Gastrocnemius medialis (tissue), 4 donors: Measurements from ENCODE around the gene PCSK1. TPM values are rescaled to one million over a fixed set of nuclear protein-coding genes. Genes with fewer than 3 reads are reported as not detected.

Experiments
- ATAC-seq, 2 donors: fragments of 150-250 bp; one replicate each; pipeline ENCODE4 v1.9.1; 2016
- DNase-seq, 2 donors: peaks; one replicate each; pipeline ENCODE4 v3.0.0-alpha.2; 2019
- H3K27ac ChIP-seq, 4 donors: fragments of 200-600 bp; sonication (generic); 1 replicate in 1 of 4; 2 replicates in 3 of 4; pipeline ENCODE4 v1.5.1; 2016 to 2018; ENCODE audit warnings: mild to moderate bottlenecking in 2 of 4, moderate library complexity in 1 of 4
- H3K27me3 ChIP-seq, 3 donors: fragments of 200-600 bp; sonication (generic) in 2 of 3; 1 replicate in 1 of 3; 2 replicates in 2 of 3; pipeline versions ENCODE4 v1.5.1 to v1.6.0; 2016 to 2019; ENCODE audit warnings: mild to moderate bottlenecking in 1 of 3, moderate library complexity in 1 of 3
- H3K36me3 ChIP-seq, 2 donors: fragments of 200-600 bp; sonication (generic) in 1 of 2; one replicate each; pipeline ENCODE4 v1.5.1; 2017 to 2018
- H3K4me1 ChIP-seq, 2 donors: fragments of 200-600 bp; sonication (generic) in 1 of 2; one replicate each; pipeline ENCODE4 v1.5.1; 2016 to 2017; ENCODE audit warnings: mild to moderate bottlenecking in 2 of 2
- H3K4me3 ChIP-seq, 4 donors: fragments of 200-600 bp; sonication (generic) in 3 of 4; 1 replicate in 1 of 4; 2 replicates in 3 of 4; pipeline ENCODE4 v1.5.1; 2016 to 2019; ENCODE audit warnings: mild to moderate bottlenecking in 2 of 4
- H3K9me3 ChIP-seq, 3 donors: fragments of 200-600 bp; sonication (generic) in 2 of 3; 1 replicate in 1 of 3; 2 replicates in 2 of 3; pipeline ENCODE4 v1.5.1; 2016 to 2019
- CTCF ChIP-seq, 5 experiments: fragments of 450-650 bp in 3 of 5; fragments of 200-600 bp in 2 of 5; sonication (generic) in 2 of 5; IDR thresholded peaks in 4 of 5; conservative IDR thresholded peaks in 1 of 5; 1 replicate in 4 of 5; 2 replicates in 1 of 5; pipeline ENCODE4 v1.5.1; 2016 to 2019; ENCODE audit warnings: antibody characterized with exemption in 5 of 5, mild to moderate bottlenecking in 3 of 5, moderate library complexity in 3 of 5
- POLR2A ChIP-seq, 2 donors: fragments of 450-650 bp; IDR thresholded peaks; one replicate each; pipeline ENCODE4 v1.6.1; 2017; ENCODE audit warnings: antibody characterized with exemption in 2 of 2, mild to moderate bottlenecking in 2 of 2, moderate library complexity in 2 of 2
- in situ Hi-C, 4 donors: fragments of 200-750 bp; cut with MboI; loops; one replicate each; pipeline versions ENCODE4 v1.15.0 to v1.8.0; 2017; ENCODE audit warnings: low sequenced_read_pairs in 4 of 4
- intact Hi-C: fragments of 100-400 bp; cut with DNase I; formaldehyde crosslinking; loops from one replicate; pipeline ENCODE4 v1.15.1; 2023; ENCODE audit warnings: low total_unique reads
- total RNA-seq, 4 donors: library from RNA; depleted of rRNA; stranded (reverse); fragments of >200 nt; gene quantifications; one replicate each; pipeline versions ENCODE4 v1.1.0 to v1.2.3, GENCODE V29; 2016

The PCSK1 gene
- total RNA-seq, 4 donors from 2014 or later: 0.07 to 1.4 TPM; not detected in 2

GRCh38 chr5:96476654-96477053 lies 43.6 kb upstream of the PCSK1 start:
- intact Hi-C loops (no loop called here), in situ Hi-C loops (no loop called here)
- H3K36me3 ChIP-seq: no peaks in the 10 kb centered on the region
- TF ChIP-seq CTCF (IDR thresholded peaks at IDR 0.05 in 4 of 5, conservative IDR thresholded peaks at IDR 0.05 in 1 of 5): no peak
- no peak for TF ChIP-seq POLR2A (IDR thresholded peaks at IDR 0.05)
- H3K4me3 ChIP-seq: no peak overlapping the region
- DNase-seq (no peak), ATAC-seq (no peak)
- no peaks in the 10 kb centered on the region for H3K4me1 ChIP-seq
- no peaks in the 10 kb centered on the region for H3K9me3 ChIP-seq
- H3K27me3 ChIP-seq: no peaks in the 10 kb centered on the region
- no peak overlapping the region for H3K27ac ChIP-seq

- TF ChIP-seq POLR2A (IDR thresholded peaks at IDR 0.05): no peak
- TF ChIP-seq CTCF (IDR thresholded peaks at IDR 0.05 in 4 of 5, conservative IDR thresholded peaks at IDR 0.05 in 1 of 5): no peak
- Histone ChIP-seq H3K4me3 (no peak overlapping the region), H3K27ac (no peak overlapping the region), H3K27me3 (no peaks in the 10 kb centered on the region), H3K4me1 (no peaks in the 10 kb centered on the region), H3K36me3 (no peaks in the 10 kb centered on the region), H3K9me3 (no peaks in the 10 kb centered on the region)
- no peak for DNase-seq
- no peak for ATAC-seq
- in situ Hi-C loops: no loop called here
- intact Hi-C loops: no loop called here
Observed at GRCh38 chr5:96474073-96474472, 41.0 kb upstream of the PCSK1 start.

- Histone ChIP-seq H3K27ac (no peak overlapping the region), H3K4me1 (no peaks in the 10 kb centered on the region), H3K27me3 (no peaks in the 10 kb centered on the region), H3K36me3 (no peaks in the 10 kb centered on the region), H3K9me3 (no peaks in the 10 kb centered on the region), H3K4me3 (no peak overlapping the region)
- TF ChIP-seq POLR2A (IDR thresholded peaks at IDR 0.05): no peak
- no peak for TF ChIP-seq CTCF (IDR thresholded peaks at IDR 0.05 in 4 of 5, conservative IDR thresholded peaks at IDR 0.05 in 1 of 5)
- ATAC-seq (no peak), DNase-seq (no peak)
- intact Hi-C loops (no loop called here), in situ Hi-C loops (no loop called here)
Observed at GRCh38 chr5:96473155-96473554, 40.1 kb upstream of the PCSK1 start.

- H3K27ac ChIP-seq: no peak overlapping the region
- DNase-seq (no peak), ATAC-seq (no peak)
- no peaks in the 10 kb centered on the region for H3K36me3 ChIP-seq
- H3K4me1 ChIP-seq: no peaks in the 10 kb centered on the region
- in situ Hi-C loops: no loop called here
- H3K27me3 ChIP-seq: no peaks in the 10 kb centered on the region
- intact Hi-C loops: no loop called here
- H3K9me3 ChIP-seq: no peaks in the 10 kb centered on the region
- TF ChIP-seq CTCF (IDR thresholded peaks at IDR 0.05 in 4 of 5, conservative IDR thresholded peaks at IDR 0.05 in 1 of 5) (no peak), POLR2A (IDR thresholded peaks at IDR 0.05) (no peak)
- no peak overlapping the region for H3K4me3 ChIP-seq
Observed at GRCh38 chr5:96470785-96471184, 37.7 kb upstream of the PCSK1 start.

GRCh38 chr5:96468956-96469355 lies 35.9 kb upstream of the PCSK1 start:
- H3K4me1 ChIP-seq: no peaks in the 10 kb centered on the region
- no peak for DNase-seq
- H3K4me3 ChIP-seq: no peak overlapping the region
- intact Hi-C loops: no loop called here
- no peak for ATAC-seq
- in situ Hi-C loops: no loop called here
- no peak overlapping the region for H3K27ac ChIP-seq
- no peaks in the 10 kb centered on the region for H3K27me3 ChIP-seq
- H3K9me3 ChIP-seq: no peaks in the 10 kb centered on the region
- no peak for TF ChIP-seq CTCF (IDR thresholded peaks at IDR 0.05 in 4 of 5, conservative IDR thresholded peaks at IDR 0.05 in 1 of 5)
- no peak for TF ChIP-seq POLR2A (IDR thresholded peaks at IDR 0.05)
- no peaks in the 10 kb centered on the region for H3K36me3 ChIP-seq
